ENCODE measurements around the gene TTLL11. TPM values are rescaled to one million over a fixed set of nuclear protein-coding genes. Genes with fewer than 3 reads are reported as not detected.

The TTLL11 gene
- total RNA-seq, 4 donors from 2014 or later = 3.2 to 11.8 (median 9.0) TPM

DNA sequence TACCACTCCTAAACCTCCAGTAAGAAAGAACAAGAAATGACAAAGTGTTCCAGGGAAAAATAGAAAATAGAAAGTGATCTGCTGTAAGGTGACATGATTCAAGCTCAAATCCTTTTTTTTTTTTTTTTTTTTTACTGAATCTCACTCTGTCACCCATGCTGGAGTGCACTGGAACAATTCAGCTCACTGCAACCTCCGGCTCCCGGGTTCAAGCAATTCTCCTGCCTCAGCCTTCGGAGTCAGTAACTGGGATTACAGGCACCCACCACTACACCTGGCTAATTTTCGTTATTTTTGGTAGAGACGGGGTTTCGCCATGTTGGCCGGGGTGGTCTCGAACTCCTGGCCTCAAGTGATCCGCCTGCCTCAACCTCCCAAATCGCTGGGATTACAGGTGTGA is 35.9 kb downstream of the TTLL11 start:
- Histone ChIP-seq H3K27me3 (no peaks in the 10 kb centered on the region), H3K36me3 (no peaks in the 10 kb centered on the region), H3K27ac (no peak overlapping the region), H3K9me3 (no peaks in the 10 kb centered on the region), H3K4me3 (no peak overlapping the region), H3K4me1 (no peaks in the 10 kb centered on the region)
- WGBS, 2 donors = 85 to 92% methylated on average over 10 of the region's 10 CpGs
- intact Hi-C loops (cut with DNase I) = no loop called here
- DNase-seq = no peak
- TF ChIP-seq, protein P1, sequence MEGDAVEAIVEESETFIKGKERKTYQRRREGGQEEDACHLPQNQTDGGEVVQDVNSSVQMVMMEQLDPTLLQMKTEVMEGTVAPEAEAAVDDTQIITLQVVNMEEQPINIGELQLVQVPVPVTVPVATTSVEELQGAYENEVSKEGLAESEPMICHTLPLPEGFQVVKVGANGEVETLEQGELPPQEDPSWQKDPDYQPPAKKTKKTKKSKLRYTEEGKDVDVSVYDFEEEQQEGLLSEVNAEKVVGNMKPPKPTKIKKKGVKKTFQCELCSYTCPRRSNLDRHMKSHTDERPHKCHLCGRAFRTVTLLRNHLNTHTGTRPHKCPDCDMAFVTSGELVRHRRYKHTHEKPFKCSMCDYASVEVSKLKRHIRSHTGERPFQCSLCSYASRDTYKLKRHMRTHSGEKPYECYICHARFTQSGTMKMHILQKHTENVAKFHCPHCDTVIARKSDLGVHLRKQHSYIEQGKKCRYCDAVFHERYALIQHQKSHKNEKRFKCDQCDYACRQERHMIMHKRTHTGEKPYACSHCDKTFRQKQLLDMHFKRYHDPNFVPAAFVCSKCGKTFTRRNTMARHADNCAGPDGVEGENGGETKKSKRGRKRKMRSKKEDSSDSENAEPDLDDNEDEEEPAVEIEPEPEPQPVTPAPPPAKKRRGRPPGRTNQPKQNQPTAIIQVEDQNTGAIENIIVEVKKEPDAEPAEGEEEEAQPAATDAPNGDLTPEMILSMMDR (IDR thresholded peaks at IDR 0.05) = no peak
- TF ChIP-seq POLR2A (IDR thresholded peaks at IDR 0.05) = no peak

DNA sequence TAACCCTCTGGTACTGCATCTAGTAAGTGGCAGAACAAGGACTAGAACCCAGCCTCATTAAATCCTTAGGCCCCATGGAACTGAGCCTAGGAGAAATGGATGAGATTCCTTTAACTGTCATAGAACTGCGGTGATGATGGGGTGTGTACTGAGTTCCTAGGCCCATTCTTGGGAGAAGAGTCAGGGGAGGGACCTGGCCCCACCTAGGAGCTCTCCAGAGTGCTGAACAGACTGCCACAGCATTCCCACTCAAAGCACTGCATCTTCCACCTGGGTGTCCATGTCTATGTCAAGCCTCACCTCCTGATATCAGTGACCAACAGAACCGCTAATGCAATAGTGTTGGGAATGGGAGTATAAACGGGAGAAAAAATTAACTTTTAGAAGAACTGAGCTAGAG is 36.6 kb downstream of the TTLL11 start:
- 70 to 97% methylated on average over 3 of the region's 3 CpGs for WGBS, 2 donors
- Histone ChIP-seq H3K4me3 (no peak overlapping the region), H3K9me3 (no peaks in the 10 kb centered on the region), H3K27me3 (no peaks in the 10 kb centered on the region), H3K4me1 (no peaks in the 10 kb centered on the region), H3K36me3 (no peaks in the 10 kb centered on the region), H3K27ac (no peak overlapping the region)
- intact Hi-C loops (cut with DNase I) = no loop called here
- DNase-seq = no peak
- TF ChIP-seq POLR2A (IDR thresholded peaks at IDR 0.05) = no peak
- TF ChIP-seq, protein P1 (IDR thresholded peaks at IDR 0.05) = no peak

DNA sequence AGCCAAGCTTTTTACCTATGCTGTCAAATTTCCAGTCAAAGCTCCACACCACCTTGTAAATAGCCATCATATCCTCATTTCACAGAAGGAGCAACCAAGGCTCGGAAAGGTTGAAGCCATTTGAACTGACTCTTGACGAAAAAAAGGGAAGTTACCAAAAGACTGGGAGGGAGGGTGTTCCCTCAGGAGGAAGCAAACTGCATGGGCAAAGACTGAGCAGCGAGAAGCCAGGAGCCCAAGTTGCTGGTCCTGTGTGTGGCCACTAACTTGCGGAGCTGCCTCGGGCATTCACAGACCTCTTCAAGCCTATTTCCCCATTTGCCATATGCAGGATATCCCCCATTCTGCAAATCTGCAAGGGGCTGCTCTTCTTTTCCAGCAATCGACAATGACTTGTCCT is 37.4 kb downstream of the TTLL11 start:
- Histone ChIP-seq H3K4me3 (no peak overlapping the region), H3K9me3 (no peaks in the 10 kb centered on the region), H3K27ac (no peak overlapping the region), H3K36me3 (no peaks in the 10 kb centered on the region), H3K27me3 (no peaks in the 10 kb centered on the region), H3K4me1 (no peaks in the 10 kb centered on the region)
- intact Hi-C loops (cut with DNase I) = no loop called here
- WGBS, 2 donors = 81 to 94% methylated on average over 5 to 6 of the region's 6 CpGs
- DNase-seq = no peak
- TF ChIP-seq POLR2A (IDR thresholded peaks at IDR 0.05) = no peak
- TF ChIP-seq, protein P1 (IDR thresholded peaks at IDR 0.05) = no peak

DNA sequence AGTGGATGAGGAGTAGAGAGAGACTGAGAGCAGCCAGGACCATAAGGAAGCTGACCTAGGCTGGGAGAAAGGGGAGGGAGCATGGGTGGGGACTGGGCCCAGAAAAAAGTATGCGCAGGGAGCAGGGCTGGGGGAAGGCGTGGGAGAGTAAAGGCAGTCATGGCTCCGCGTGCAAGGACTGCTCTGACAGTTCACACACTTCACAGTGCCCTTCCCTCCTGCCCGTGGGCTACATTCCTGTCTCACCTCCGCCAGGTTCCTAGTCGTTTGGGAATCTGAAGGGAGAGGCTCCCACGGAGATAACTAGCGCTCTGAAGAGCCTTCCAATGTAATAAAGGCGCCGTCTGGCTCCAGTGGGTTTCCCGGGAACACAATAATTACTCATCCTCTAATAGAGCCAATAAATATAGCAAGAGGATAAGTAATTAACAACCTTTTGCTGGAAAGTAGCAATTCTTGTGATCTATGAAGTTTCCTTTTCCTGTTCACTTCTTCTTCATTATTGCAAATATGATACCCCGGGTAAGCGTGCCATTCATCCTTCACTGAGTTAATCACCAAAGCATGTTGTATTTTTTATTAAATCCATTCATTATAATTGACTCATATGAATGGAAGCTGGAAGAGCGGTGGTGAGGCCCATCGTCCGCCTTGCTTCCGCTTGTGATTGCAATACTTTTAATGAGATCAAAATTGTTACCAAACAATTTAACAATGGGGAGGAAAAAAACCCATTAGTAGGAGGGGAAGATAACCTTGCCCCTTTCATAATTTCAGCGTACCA is 39.3 kb downstream of the TTLL11 start:
- no peak for DNase-seq
- Histone ChIP-seq H3K27ac (no peak overlapping the region), H3K4me3 (no peak overlapping the region), H3K27me3 (no peaks in the 10 kb centered on the region), H3K9me3 (no peaks in the 10 kb centered on the region), H3K36me3 (no peaks in the 10 kb centered on the region), H3K4me1 (no peaks in the 10 kb centered on the region)
- TF ChIP-seq, protein P1 (IDR thresholded peaks at IDR 0.05) = no peak
- TF ChIP-seq POLR2A (IDR thresholded peaks at IDR 0.05) = no peak
- intact Hi-C loops (cut with DNase I) = no loop called here
- WGBS, 2 donors = 77 to 87% methylated on average over 19 of the region's 19 CpGs

DNA sequence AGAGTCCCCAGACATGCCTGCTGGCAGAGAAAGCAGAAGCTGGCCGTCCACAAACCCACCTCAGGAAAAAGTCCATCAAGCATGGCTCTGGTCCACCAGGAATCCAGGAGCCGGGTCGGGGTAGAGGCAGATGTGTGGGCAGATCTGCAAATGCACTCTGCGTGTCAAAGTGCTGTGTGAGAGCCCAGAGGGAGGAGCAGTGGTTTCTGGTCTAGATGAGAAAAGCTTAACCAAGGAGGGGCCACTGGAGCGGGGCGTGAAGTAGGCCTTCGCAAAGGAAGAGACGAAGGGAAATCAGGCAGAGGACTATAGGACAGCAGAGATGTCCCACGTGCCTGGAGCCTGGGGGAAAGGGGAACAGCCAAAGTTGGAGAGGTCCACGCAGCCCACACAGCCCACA is 40.0 kb downstream of the TTLL11 start:
- DNase-seq = no peak
- H3K4me3 ChIP-seq = no peak overlapping the region
- TF ChIP-seq, protein P1 (IDR thresholded peaks at IDR 0.05) = no peak
- TF ChIP-seq POLR2A (IDR thresholded peaks at IDR 0.05) = no peak

More for the DNA sequence above, 40.0 kb downstream of the TTLL11 start:
- Histone ChIP-seq H3K4me1 (no peaks in the 10 kb centered on the region), H3K27me3 (no peaks in the 10 kb centered on the region), H3K27ac (no peak overlapping the region), H3K9me3 (no peaks in the 10 kb centered on the region), H3K36me3 (no peaks in the 10 kb centered on the region)
- intact Hi-C loops (cut with DNase I) = no loop called here
- WGBS, 2 donors = 78 to 82% methylated on average over 9 to 10 of the region's 10 CpGs
